H1 (cell line): Measurements from ENCODE around the gene TSHZ2. TPM values are rescaled to one million over a fixed set of nuclear protein-coding genes. Genes with fewer than 3 reads are reported as not detected.

ENCODE experiments used
- CHD7 ChIP-seq: fragments of 300-600 bp; sonication (generic); IDR thresholded peaks from 2 replicates; pipeline ENCODE4 v1.7.1; 2012; ENCODE audit warnings: low read length, moderate library complexity, mild to moderate bottlenecking, inconsistent platforms; ENCODE audit not compliant: insufficient replicate concordance
- polyA plus RNA-seq, 7 experiments: library from polyadenylated mRNA; depleted of rRNA in 3 of 7; stranded (reverse) in 5 of 7; unstranded in 2 of 7; fragments of >200 nt in 5 of 7; fragments of 200-250 nt in 2 of 7; gene quantifications; 1 replicate in 5 of 7; 2 replicates in 1 of 7; 4 replicates in 1 of 7; pipeline versions ENCODE4 v1.2.1 to v1.2.3, GENCODE V29; 2011 to 2013; ENCODE audit warnings: missing spikeins in 2 of 7, mixed read lengths in 2 of 7
- total RNA-seq: library from RNA; stranded (reverse); fragmentation: NEBNext Ultra II Directional; extraction: Animal tissue kit (Norgen Biotek cat#: 25700); gene quantifications from 2 replicates; pipeline ENCODE4 v1.2.1, GENCODE V29; 2021

Gene TSHZ2
- total and polyA plus RNA-seq, 2 of the 8 experiments (the other 6 are each of a cell fraction or from before 2014, with no cell fraction given): 0.14 to 0.30 TPM

- TF ChIP-seq CHD7: no peak
Observed at GRCh38 chr20:53032046-53032445, 59.9 kb downstream of the TSHZ2 start (continued).
